Activated CD4-positive, alpha-beta T cell treated with anti-CD3 and anti-CD28 coated beads, Interleukin-10, Interleukin-2, amounts not matched to agents 100 ng/mL and 50 ng/mL, durations not matched to agents 16 hours and 8 hours (primary cell): ENCODE measurements around the gene SYT12.
"Not testable (repeated sequence)": the region's sequence is repeated elsewhere in the genome, so short reads cannot be mapped to it uniquely, and the experiment has no call there.

Source experiments
- DNase-seq: peaks from one replicate; pipeline ENCODE4 v3.0.0-alpha.2; 2020

SYT12 gene

DNA sequence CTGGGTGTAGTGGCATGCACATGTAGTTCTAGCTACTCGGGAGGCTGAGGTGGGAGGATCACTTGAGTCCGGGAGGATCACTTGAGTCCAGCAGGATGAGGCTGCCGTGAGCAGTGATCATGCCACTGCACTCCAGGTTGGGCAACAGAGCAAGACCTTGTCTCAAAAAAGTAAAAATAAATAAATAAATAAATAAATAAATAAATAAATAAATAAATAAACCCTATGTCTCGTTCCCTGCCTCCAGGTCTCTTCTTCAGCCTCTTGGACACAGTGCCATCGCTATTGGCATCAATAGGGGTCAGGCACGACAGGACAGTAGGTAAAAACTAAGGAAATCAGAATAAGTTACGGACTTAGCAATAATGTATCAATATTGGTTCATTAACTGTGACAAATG, 23.4 kb upstream of the SYT12 start:
- no peak for DNase-seq

DNA sequence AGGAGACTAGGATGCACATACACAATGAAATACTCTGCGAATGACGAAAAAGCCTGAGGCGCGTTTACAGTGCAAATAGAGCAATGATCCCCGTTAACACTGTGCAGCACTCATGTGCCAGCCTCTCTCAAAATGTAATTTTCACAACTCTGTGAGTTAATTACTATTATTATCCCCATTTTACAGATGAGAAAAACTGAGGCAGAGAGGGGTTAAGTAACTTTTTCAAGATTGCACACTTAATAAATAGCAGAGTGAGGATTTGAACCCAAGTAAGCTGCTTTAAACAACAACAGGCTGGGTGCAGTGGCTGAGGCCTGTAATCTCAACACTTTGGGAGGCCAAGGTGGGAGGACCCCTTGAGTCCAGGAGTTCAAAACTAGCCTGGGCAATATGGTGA, 21.6 kb upstream of the SYT12 start:
- DNase-seq = no peak

DNA sequence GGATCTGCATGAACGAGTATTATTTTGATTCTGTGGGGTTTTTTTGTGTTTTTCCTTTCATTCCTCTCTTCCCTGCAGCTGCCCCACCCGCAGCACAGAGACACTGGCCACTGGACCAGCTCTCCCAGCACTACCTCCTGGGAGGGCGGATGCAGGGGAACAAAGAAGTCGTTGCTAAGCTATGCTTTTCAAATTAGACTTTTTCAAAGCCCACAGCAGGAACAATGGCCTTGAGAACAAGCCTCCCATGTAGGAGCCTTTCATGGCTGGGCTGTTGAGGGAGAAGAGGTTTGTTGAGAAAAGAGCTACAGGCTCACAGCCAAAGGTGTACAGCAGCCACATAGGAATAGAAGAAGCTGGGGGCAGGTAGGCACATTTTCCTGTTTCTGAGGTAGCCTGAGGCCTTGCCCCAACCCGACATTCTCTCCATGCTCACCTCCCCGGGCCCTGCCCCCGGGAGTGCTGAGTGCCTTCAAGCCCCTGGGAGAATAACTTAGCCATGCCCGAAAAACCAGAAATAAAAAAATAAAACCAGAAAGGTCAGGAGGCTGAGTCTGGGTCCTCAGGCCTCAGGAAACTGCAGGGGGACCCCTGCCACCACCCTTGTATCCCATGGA, 20.5 kb upstream of the SYT12 start:
- no peak for DNase-seq

DNA sequence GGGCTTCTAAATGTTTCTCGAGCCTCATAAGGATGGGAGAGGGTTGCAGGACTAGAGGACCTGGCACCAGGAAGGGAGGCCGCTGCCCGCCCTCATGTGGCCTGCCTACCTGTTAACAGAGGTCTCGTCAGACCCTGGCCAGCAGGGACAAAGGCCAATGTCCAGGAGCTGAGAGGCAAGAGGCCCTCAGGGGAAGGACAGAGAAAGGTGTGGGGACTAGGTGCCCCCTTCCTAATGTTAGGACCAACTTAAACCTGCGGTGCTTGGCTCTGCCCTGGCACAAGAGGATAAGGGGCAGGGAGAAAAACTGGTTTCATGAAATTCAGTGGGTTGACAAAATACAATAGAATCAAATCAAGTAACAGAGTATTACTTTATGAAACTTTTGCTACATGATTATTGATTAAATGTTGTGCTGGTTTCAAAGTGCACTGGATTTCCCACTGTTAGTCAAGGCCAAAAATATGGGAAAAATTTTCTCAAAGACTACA, 20.0 kb upstream of the SYT12 start:
- no peak for DNase-seq

GRCh38 chr11:67005200-67005599, 17.7 kb upstream of the SYT12 start:
- DNase-seq = not testable (repeated sequence)

DNA sequence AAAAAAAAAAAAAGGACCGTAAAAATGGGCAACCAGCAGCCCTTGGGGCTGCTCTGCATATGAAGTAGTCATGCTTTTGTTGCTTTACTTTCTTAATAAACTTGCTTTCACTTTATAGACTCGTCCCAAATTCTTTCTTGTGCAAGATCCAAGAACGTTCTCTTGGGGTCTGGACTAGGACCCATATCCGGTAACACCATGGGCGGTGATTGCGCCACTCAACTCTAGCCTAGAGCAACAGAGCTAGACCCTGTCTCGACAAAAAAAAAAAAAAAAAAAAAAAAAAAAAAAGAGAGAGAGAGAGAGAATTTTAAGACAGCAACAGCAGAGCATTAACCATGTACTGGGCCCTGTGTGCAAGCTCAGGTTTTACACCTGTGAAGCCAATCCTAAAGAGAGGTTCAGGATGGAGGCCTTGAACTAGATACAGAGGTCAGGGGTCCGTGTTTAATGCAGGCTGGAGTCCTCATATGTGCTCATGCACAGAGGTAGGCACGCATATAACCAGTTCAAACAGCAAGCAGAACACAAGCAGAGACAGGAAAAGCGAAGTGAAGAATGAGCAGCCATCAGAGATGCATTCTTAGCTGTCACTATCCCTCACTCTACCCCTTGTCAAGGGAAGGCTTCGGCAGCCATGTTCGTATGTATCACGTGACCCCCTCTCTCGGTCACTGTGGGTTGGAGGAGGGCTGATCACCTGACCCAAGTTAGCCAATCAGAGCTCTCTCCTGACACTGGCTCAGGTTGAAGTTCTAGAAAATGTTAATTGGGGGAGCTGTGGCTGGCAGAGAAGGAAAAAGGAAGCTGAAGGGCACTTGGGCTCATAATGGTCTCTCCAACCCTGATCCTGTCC, 16.7 kb upstream of the SYT12 start:
- peak; percentile 32 for DNase-seq

DNA sequence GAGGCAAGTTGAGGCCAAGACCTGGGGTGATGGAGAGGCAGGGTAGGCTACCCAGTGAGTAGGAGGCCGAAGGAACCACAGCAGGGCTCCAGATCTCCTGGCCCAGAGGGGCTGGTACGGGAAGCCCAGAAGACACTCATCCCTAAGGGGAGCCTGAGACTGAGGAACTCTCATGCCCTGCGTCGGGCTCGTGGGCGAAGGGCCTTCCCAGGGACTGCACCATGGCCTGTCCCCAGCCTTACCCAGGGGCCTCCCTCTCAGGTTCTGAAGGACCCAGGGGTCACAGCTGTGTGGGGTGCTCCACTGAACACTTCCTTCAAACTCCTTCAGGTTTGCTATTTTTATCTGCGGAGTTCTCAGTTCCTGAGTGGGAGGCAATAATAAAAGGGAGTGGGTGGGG, 15.8 kb upstream of the SYT12 start:
- DNase-seq = no peak

DNA sequence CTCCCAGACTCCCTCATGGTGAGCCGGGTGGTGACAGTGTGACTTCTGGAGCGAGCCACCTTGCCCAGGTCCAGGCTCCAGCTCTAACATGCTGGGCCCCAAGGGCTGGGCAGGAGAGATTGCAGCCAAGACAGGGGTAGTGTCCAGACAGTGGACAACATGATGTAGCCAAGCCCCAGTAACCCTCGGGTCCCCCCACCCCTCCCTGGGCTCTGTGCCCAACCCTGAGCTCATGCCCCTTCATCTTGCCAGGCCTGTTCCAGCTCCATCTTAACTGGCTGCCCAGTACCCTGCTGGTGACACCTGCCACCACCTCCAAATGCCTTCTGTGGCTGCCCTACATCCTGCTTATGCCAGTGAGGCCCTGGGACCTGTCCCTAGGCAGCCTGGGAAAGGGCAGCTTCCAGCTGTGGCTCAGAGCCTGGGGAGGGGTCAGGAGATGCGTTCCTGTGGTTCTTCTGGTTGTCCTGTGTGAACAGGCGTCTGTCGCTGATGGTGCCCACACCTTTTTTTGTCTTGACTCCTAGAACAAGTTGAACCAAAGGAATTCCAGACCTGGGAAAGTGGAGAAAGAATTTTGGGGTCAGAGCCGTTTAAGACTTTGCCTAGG, 12.5 kb upstream of the SYT12 start:
- no peak for DNase-seq

- no peak for DNase-seq
Observed at GRCh38 chr11:67013511-67014045, 9.4 kb upstream of the SYT12 start.

GRCh38 chr11:67014343-67014742, 8.6 kb upstream of the SYT12 start:
- no peak for DNase-seq

DNA sequence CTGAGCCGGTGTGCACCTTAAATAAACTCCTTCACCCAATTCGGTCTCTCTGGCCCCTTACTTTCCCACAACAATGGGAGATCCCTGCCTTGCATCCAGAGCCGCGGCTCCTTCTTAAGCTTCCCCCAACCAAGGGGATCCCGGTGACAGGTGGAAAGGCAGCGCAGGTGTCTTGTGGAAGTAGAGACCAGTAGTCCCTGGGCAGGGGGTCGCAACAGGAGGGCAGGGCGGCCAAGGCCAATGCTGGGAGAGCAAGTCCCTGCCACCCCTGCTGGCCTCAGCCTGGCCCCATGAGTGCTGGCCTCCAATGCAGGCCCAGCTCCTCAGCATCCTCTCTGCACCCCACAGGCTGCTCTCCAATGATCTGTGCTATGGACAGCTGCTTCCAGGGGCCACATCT, 7.9 kb upstream of the SYT12 start:
- no peak for DNase-seq

DNA sequence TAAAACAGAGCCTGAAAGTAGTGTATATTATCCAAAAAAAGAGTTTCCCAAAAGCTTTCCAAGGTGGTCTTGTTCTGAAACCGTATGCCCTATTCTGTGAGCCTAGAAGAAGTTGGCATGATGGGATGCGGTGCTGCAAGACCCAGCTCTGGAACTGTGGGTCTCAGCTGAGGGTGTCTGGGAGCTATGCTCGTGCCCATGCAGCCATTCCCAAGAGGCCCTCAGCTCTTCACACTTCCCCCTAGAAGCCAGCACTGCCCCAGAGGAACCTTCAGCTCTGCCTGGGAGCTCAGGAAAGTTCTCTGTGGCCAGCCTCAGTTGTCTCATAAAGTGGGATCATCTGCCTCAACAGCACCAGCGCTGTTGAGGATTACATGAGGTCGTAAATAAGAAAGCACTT, 6.4 kb upstream of the SYT12 start:
- DNase-seq = no peak

DNA sequence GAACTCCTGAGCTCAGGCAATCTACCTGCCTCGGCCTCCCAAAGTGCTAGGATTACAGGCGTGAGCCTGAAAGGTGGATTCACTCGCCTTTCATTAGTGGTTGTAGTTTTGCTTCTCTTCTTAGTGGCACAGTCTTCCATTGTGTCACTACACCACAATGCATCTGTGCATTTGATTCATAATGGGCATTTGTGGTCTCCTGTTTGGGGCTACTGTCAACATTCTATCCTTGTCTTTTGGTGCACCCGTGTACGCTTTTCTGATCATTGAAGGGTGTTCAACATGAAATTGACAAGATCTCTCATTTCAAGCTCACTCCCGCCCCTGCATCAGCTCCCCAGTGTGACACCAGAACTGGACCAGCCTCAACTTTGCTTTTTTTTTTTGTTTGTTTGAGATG, 2.0 kb upstream of the SYT12 start:
- DNase-seq = peak; percentile 50

DNA sequence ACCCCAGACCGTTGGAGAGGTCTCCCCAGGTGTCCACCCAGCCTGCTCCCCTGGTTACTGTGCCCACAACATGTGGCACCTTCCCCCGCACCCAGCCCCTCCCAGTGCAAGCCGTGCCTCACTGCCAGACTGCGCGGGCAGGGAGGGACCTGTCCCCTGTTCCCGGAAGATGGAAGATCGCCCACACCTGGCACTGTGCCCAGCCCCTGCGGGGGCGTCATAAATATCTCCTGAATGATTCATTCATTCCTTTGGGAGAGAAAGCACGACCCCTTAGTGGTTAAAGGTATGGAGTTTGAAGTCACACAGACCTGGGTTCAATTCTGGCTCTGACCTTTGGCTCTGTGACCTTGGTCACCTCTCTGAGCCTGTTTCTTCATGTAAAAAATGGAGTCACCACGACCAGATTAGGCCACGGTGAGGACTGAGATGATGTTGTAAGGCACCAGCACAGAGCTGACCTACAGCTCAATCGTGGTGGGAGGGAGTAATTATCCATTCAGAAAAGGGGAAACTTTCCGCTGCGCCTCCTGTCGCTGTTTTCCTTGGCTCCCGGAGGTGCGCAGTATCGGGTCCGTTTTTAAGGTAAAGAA, 497 bp upstream of the SYT12 start:
- DNase-seq = no peak

- DNase-seq = no peak
Observed at GRCh38 chr11:67023957-67024353, 1.0 kb downstream of the SYT12 start.

DNA sequence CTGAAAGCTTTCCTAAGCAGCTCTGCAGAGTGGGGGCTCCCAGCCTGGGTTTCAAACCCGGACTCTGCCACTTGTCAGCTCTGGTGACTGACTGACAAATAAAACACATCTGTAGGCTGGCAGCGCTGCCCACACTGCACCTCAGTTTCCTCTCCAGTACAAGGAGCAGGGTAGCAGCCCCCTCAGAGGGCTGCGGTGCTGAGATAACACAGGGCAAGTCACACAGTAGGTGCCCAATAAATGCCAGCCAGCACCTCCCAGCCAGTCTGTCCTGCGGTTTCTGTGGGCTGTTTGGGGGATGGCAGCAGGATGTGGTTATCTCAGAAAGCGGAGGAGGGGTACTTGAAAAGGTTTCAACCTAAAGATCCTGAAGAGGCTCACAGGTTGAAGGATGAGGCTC, 1.5 kb downstream of the SYT12 start:
- DNase-seq = peak; percentile 71

DNA sequence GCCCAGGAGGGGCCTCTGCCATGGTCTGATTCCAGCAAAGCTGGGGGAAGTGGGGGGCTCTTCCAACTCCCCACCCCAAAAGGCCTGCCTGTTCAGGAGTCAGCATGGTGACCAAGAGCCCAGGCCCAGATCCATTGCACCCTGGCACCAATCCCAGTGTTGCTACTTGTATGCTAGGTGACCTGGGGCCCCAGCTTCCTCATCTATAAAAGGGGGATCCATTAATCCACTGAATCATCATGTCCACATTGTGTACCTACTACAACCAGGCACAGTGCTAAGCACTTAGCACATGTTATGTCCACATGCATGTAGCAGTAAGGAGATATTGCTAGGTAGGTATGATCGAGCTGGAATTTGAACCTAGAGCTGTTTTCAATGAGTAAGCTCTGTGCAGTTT, 2.0 kb downstream of the SYT12 start:
- no peak for DNase-seq

- DNase-seq = no peak
Observed at GRCh38 chr11:67025750-67026149, 2.8 kb downstream of the SYT12 start.

GRCh38 chr11:67026941-67027340, 4.0 kb downstream of the SYT12 start:
- no peak for DNase-seq

GRCh38 chr11:67027483-67027930, 4.6 kb downstream of the SYT12 start:
- DNase-seq = no peak

GRCh38 chr11:67027943-67028542, 5.1 kb downstream of the SYT12 start:
- DNase-seq = no peak

DNA sequence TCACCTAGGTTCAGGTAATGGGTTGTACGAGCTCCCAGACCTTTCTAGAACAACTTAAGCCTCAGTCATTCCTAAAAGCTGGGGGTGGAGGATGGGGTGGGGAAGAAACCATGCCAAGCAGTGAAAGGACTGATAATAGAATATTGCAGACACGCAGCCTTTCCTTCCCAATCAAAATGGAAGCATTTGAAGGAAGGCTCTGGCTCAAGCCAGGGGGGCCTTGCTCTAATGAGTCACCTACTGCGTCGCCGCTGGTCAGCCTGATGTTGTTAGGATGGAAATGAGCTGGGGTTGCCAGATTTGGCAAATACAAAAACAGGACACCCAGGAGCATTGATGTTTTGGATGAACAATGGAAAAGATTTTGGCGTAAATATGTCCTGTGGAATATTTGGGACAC, 6.2 kb downstream of the SYT12 start:
- no peak for DNase-seq

DNA sequence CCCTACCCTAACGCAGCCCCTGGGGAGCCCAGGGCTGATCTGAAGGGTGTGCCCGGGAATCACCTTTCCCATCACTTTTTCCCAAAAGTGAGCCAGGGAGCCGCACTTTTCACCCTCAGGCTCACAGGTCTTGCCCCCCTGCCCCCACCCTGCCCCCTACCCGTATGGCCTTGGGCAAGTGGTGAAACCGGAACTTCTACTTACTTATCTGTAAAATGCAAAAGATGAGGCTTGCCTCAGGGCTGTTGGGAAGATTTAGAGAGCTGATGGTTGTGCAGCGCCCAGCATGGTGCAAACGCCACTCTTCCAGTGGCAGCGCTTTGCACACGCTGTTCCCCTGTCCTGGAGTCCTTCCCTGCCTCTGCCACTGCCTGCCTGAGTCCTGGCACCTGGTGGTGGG, 8.0 kb downstream of the SYT12 start:
- no peak for DNase-seq
